HepG2 (cell line): Measurements from ENCODE around the gene SLC45A2. TPM values are rescaled to one million over a fixed set of nuclear protein-coding genes. Genes with fewer than 3 reads are reported as not detected.

ENCODE experiments used
- ATAC-seq: fragments of 200-7000 bp; cut with Tn5 transposase; 3 replicates; pipeline ENCODE4 v1.9.1; 2020; ENCODE audit warnings: mild to moderate bottlenecking, moderate library complexity
- BruUV-seq: library from RNA; stranded (reverse); fragments of 400-500 nt; replicated peaks from 2 replicates; lab custom pipeline; 2021; lab: Mats Ljungman, UMichigan
- CTCF ChIA-PET: fragments of 300-600 bp; formaldehyde crosslinking; extraction: SDS; loops from one replicate; lab custom pipeline; 2021; ENCODE audit warnings: low total read pairs, inconsistent platforms, low intra/inter-chr PET ratio; lab: Yijun Ruan, JAX
- POLR2A ChIA-PET: fragments of 350-600 bp; sonication (Branson Sonifier 250); formaldehyde crosslinking; loops from one replicate; lab custom pipeline; 2020; ENCODE audit warnings: antibody characterized with exemption, inconsistent platforms; lab: Yijun Ruan, JAX
- DNase-seq: peaks from one replicate; pipeline ENCODE4 v3.0.0-alpha.2; 2015; ENCODE audit warnings: low spot score
- FAIRE-seq: peaks from 3 replicates; lab custom pipeline; 2011; peaks lifted over from hg19 to GRCh38; lab: Jason Lieb, UNC
- H2AFZ ChIP-seq: one replicate; pipeline ENCODE4 v1.6.1; 2011; ENCODE audit warnings: low read length, inconsistent platforms
- H3K27ac ChIP-seq: fragments of 300-600 bp; 3 replicates; pipeline ENCODE4 v1.8.0; 2011; ENCODE audit warnings: mixed run types, mild to moderate bottlenecking, mixed read lengths, low read length, inconsistent platforms; ENCODE audit not compliant: insufficient read depth; ENCODE audit errors: extremely low read length
- H3K27me3 ChIP-seq, 2 experiments: fragments of 200-600 bp in 1 of 2; 2 replicates in 1 of 2; 3 replicates in 1 of 2; pipeline versions ENCODE4 v1.6.0 to v1.8.0; 2011; ENCODE audit warnings: low read length in 2 of 2, mild to moderate bottlenecking in 2 of 2, moderate library complexity in 2 of 2, inconsistent platforms in 1 of 2; ENCODE audit not compliant: insufficient read depth in 2 of 2, control insufficient read depth in 1 of 2
- H3K36me3 ChIP-seq, 2 experiments: fragments of 200-600 bp in 1 of 2; replicated peaks in 1 of 2; 2 replicates in 1 of 2; 3 replicates in 1 of 2; pipeline versions ENCODE4 v1.5.1 to v1.8.0; 2011; ENCODE audit warnings: low read length in 2 of 2, inconsistent platforms in 1 of 2; ENCODE audit not compliant: insufficient read depth in 2 of 2, control insufficient read depth in 1 of 2
- H3K4me1 ChIP-seq: 2 replicates; pipeline ENCODE4 v1.5.1; 2012; ENCODE audit warnings: low read length, inconsistent platforms; ENCODE audit not compliant: insufficient read depth
- H3K4me2 ChIP-seq: 2 replicates; pipeline ENCODE4 v1.6.0; 2011; ENCODE audit warnings: low read depth, low read length, inconsistent platforms
- H3K4me3 ChIP-seq, 3 experiments: fragments of 200-600 bp in 1 of 3; sonication (generic), shearing (Covaris generic) in 1 of 3; replicated peaks in 1 of 3; 2 replicates each; pipeline ENCODE4 v1.5.1; 2011 to 2016; ENCODE audit warnings: low read length in 3 of 3, inconsistent platforms in 2 of 3, low read depth in 2 of 3, mild to moderate bottlenecking in 2 of 3, control low read depth in 1 of 3, mixed read lengths in 1 of 3; ENCODE audit not compliant: insufficient read depth in 1 of 3
- H3K79me2 ChIP-seq: one replicate; pipeline ENCODE4 v1.6.1; 2011; ENCODE audit warnings: low read length, inconsistent platforms; ENCODE audit not compliant: insufficient read depth
- H3K9ac ChIP-seq: 2 replicates; pipeline ENCODE4 v1.6.0; 2011; ENCODE audit warnings: mild to moderate bottlenecking, low read depth, low read length, inconsistent platforms; ENCODE audit not compliant: insufficient read depth
- H3K9me3 ChIP-seq: 2 replicates; pipeline ENCODE4 v1.5.1; 2012; ENCODE audit warnings: mild to moderate bottlenecking, low read length
- H4K20me1 ChIP-seq: 2 replicates; pipeline ENCODE4 v1.6.0; 2011; ENCODE audit warnings: inconsistent platforms, mild to moderate bottlenecking, low read length, moderate library complexity; ENCODE audit not compliant: insufficient read depth
- ARNT ChIP-seq: fragments of 450-650 bp; IDR thresholded peaks from 2 replicates; pipeline ENCODE4 v1.6.1; 2017
- ATF1 ChIP-seq: IDR thresholded peaks from 2 replicates; pipeline ENCODE4 v1.6.1; 2016; ENCODE audit warnings: mild to moderate bottlenecking, control low read depth
- GLI4 ChIP-seq: sonication (generic); formaldehyde crosslinking; IDR thresholded peaks from 2 replicates; pipeline ENCODE4 v1.5.1; 2020; ENCODE audit warnings: missing genetic modification reagents, mild to moderate bottlenecking, moderate library complexity, borderline replicate concordance
- GZF1 ChIP-seq: sonication (generic); formaldehyde crosslinking; IDR thresholded peaks from 2 replicates; pipeline ENCODE4 v1.5.1; 2020; ENCODE audit warnings: mild to moderate bottlenecking, missing genetic modification reagents
- IKZF1 ChIP-seq: fragments of 450-650 bp; IDR thresholded peaks from 2 replicates; pipeline ENCODE4 v1.7.1; 2016
- KAT2B ChIP-seq: fragments of 150-350 bp; IDR thresholded peaks from 2 replicates; pipeline ENCODE4 v1.6.1; 2014; ENCODE audit warnings: low read depth, low read length, borderline replicate concordance
- KDM6A ChIP-seq: IDR thresholded peaks from 2 replicates; pipeline ENCODE4 v1.6.1; 2016; ENCODE audit warnings: low read depth
- NKX3-1 ChIP-seq: sonication (generic); formaldehyde crosslinking; IDR thresholded peaks from 2 replicates; pipeline ENCODE4 v1.5.0; 2020; ENCODE audit warnings: missing genetic modification reagents
- PAF1 ChIP-seq: IDR thresholded peaks from 2 replicates; pipeline ENCODE4 v1.6.1; 2016; ENCODE audit warnings: missing genetic modification reagents, missing compliant biosample characterization
- SCMH1 ChIP-seq: sonication (generic); formaldehyde crosslinking; IDR thresholded peaks from 2 replicates; pipeline ENCODE4 v1.9.0; 2021; ENCODE audit warnings: missing genetic modification reagents, mild to moderate bottlenecking, borderline replicate concordance
- SYNCRIP ChIP-seq: fragments of 200-400 bp; formaldehyde crosslinking; IDR thresholded peaks from 2 replicates; pipeline ENCODE4 v1.6.1; 2018; ENCODE audit warnings: mild to moderate bottlenecking, low read depth, low read length; ENCODE audit not compliant: insufficient read depth
- TBX2 ChIP-seq: sonication (generic); formaldehyde crosslinking; IDR thresholded peaks from 2 replicates; pipeline ENCODE4 v1.5.0; 2020; ENCODE audit warnings: missing genetic modification reagents, mild to moderate bottlenecking, borderline replicate concordance
- THAP11 ChIP-seq: IDR thresholded peaks from 2 replicates; pipeline ENCODE4 v1.6.1; 2016; ENCODE audit warnings: missing biosample characterization, missing genetic modification reagents
- ZNF510 ChIP-seq: sonication (generic); formaldehyde crosslinking; IDR thresholded peaks from 2 replicates; pipeline ENCODE4 v1.4.0; 2020; ENCODE audit warnings: low read depth, mild to moderate bottlenecking, missing genetic modification reagents
- ZNF768 ChIP-seq: sonication (generic); formaldehyde crosslinking; IDR thresholded peaks from 2 replicates; pipeline ENCODE4 v1.4.0; 2020; ENCODE audit warnings: missing genetic modification reagents
- WGBS: methylation state at CpG from one replicate; pipeline ENCODE4 v1.1.6; 2017; ENCODE audit warnings: low lambda C conversion rate; 5-methylcytosine and 5-hydroxymethylcytosine counted together
- in situ Hi-C: cut with HindIII; loops from 2 replicates; pipeline ENCODE4 v1.10.0; 2017; ENCODE audit warnings: low pct_unique_long_range_greater_than_20kb; ENCODE audit not compliant: extremely low pct_ligation_motif_present
- intact Hi-C: fragments of 100-400 bp; cut with micrococcal nuclease; formaldehyde crosslinking; loops from one replicate; pipeline ENCODE4 v1.10.0; 2022; ENCODE audit not compliant: unreplicated experiment
- polyA plus RNA-seq, 8 experiments: library from polyadenylated mRNA; depleted of rRNA in 3 of 8; stranded (reverse) in 7 of 8; unstranded in 1 of 8; fragments of >200 nt; fragmentation: Illumina TruSeq in 4 of 8; extraction: Trizol in 4 of 8; gene quantifications; 2 replicates each; pipeline versions ENCODE4 v1.2.1 to v1.2.3, GENCODE V29; 2011 to 2016; ENCODE audit warnings: low read depth in 4 of 8, missing spikeins in 1 of 8, mixed read lengths in 1 of 8; ENCODE audit not compliant: insufficient read depth in 1 of 8
- total RNA-seq, 5 experiments: library from RNA; depleted of rRNA; stranded (reverse); fragments of >200 nt; fragmentation: Illumina TruSeq; extraction: Trizol; gene quantifications; 2 replicates each; pipeline ENCODE4 v1.2.3, GENCODE V29; 2016; ENCODE audit warnings: low read depth in 1 of 5
- TF ChIP-seq, protein P1 (sequence below): sonication (generic); formaldehyde crosslinking; IDR thresholded peaks from 2 replicates; pipeline ENCODE4 v1.8.1; 2023; ENCODE audit warnings: mild to moderate bottlenecking, missing genetic modification reagents
- TF ChIP-seq, protein P2 (sequence below): IDR thresholded peaks from 2 replicates; pipeline ENCODE4 v1.6.1; 2016; ENCODE audit warnings: missing genetic modification reagents, missing compliant biosample characterization
- TF ChIP-seq, protein P3 (sequence below): sonication (generic); formaldehyde crosslinking; conservative IDR thresholded peaks from 2 replicates; pipeline ENCODE4 v1.5.0; 2020; ENCODE audit warnings: missing genetic modification reagents
- TF ChIP-seq, protein P4 (sequence below): sonication (generic); formaldehyde crosslinking; IDR thresholded peaks from 2 replicates; pipeline ENCODE4 v1.8.0; 2022; ENCODE audit warnings: mild to moderate bottlenecking, missing genetic modification reagents

The SLC45A2 gene
- total and polyA plus RNA-seq, 2 of the 13 experiments (the other 11 are each of a cell fraction or from before 2014, with no cell fraction given) = 0.22 to 0.24 TPM

DNA sequence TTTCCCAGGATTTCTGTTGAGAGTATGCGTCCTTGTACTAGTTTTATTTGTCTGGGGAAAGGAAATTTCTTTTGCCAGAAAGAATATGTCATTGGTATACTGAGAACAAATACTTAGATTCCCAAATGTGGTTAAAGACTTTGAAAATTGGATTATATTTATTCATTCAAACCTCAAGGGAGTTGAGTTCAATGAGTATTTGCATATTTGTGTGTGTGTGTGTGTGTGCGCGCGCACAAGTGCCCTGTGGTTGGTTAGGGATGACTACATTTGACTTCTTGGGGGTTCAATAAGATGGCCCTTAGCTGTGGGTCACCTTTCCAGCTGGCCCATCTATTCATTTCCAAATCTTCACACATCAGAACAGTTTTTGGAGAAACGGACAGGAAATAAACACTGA is 43.4 kb downstream of the SLC45A2 start:
- H3K27me3 ChIP-seq = peaks cover 1 to 17% of the 10 kb centered on the region in 2 experiments; a peak in 3 of 5 replicates
- TF ChIP-seq KAT2B (no peak), GZF1 (CRISPR knock-in tag) (no peak), IKZF1 (no peak), SCMH1 (no peak), ZNF768 (no peak), THAP11 (CRISPR knock-in tag) (no peak), ZNF510 (CRISPR knock-in tag) (no peak), ARNT (no peak), NKX3-1 (CRISPR knock-in tag) (no peak), KDM6A (CRISPR knock-in tag) (no peak), SYNCRIP (no peak), PAF1 (CRISPR knock-in tag) (no peak), GLI4 (CRISPR knock-in tag) (no peak), TBX2 (CRISPR knock-in tag) (no peak), ATF1 (CRISPR knock-in tag) (no peak)
- TF ChIP-seq, protein P1, sequence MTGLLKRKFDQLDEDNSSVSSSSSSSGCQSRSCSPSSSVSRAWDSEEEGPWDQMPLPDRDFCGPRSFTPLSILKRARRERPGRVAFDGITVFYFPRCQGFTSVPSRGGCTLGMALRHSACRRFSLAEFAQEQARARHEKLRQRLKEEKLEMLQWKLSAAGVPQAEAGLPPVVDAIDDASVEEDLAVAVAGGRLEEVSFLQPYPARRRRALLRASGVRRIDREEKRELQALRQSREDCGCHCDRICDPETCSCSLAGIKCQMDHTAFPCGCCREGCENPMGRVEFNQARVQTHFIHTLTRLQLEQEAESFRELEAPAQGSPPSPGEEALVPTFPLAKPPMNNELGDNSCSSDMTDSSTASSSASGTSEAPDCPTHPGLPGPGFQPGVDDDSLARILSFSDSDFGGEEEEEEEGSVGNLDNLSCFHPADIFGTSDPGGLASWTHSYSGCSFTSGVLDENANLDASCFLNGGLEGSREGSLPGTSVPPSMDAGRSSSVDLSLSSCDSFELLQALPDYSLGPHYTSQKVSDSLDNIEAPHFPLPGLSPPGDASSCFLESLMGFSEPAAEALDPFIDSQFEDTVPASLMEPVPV (CRISPR knock-in tag) = no peak
- TF ChIP-seq, protein P2, sequence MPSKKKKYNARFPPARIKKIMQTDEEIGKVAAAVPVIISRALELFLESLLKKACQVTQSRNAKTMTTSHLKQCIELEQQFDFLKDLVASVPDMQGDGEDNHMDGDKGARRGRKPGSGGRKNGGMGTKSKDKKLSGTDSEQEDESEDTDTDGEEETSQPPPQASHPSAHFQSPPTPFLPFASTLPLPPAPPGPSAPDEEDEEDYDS = no peak
- TF ChIP-seq, protein P3, sequence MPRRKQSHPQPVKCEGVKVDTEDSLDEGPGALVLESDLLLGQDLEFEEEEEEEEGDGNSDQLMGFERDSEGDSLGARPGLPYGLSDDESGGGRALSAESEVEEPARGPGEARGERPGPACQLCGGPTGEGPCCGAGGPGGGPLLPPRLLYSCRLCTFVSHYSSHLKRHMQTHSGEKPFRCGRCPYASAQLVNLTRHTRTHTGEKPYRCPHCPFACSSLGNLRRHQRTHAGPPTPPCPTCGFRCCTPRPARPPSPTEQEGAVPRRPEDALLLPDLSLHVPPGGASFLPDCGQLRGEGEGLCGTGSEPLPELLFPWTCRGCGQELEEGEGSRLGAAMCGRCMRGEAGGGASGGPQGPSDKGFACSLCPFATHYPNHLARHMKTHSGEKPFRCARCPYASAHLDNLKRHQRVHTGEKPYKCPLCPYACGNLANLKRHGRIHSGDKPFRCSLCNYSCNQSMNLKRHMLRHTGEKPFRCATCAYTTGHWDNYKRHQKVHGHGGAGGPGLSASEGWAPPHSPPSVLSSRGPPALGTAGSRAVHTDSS (CRISPR knock-in tag) = no peak
- TF ChIP-seq, protein P4, sequence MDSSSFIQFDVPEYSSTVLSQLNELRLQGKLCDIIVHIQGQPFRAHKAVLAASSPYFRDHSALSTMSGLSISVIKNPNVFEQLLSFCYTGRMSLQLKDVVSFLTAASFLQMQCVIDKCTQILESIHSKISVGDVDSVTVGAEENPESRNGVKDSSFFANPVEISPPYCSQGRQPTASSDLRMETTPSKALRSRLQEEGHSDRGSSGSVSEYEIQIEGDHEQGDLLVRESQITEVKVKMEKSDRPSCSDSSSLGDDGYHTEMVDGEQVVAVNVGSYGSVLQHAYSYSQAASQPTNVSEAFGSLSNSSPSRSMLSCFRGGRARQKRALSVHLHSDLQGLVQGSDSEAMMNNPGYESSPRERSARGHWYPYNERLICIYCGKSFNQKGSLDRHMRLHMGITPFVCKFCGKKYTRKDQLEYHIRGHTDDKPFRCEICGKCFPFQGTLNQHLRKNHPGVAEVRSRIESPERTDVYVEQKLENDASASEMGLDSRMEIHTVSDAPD (CRISPR knock-in tag) = no peak

More for the DNA sequence above, 43.4 kb downstream of the SLC45A2 start:
- in situ Hi-C loops (no loop called here), intact Hi-C loops (no loop called here)
- Histone ChIP-seq H3K4me3 (no peak overlapping the region), H2AFZ (no peak overlapping the region), H3K4me1 (no peaks in the 10 kb centered on the region), H4K20me1 (no peaks in the 10 kb centered on the region), H3K27ac (no peak overlapping the region), H3K9me3 (no peaks in the 10 kb centered on the region), H3K9ac (no peak overlapping the region), H3K79me2 (no peaks in the 10 kb centered on the region), H3K36me3 (no peaks in the 10 kb centered on the region), H3K4me2 (no peak overlapping the region)
- ChIA-PET POLR2A (no interaction called here), CTCF (no interaction called here)
- 60% methylated on average over 5 of the region's 5 CpGs for WGBS
- DNase-seq (no peak), ATAC-seq (no peak), FAIRE-seq (no peak)
- BruUV-seq = no TSS peak
